COLO829 (cell line): ENCODE data around the gene DLG2.
A peak's percentile ranks its signal among the peaks of the same experiment; 100 is the strongest.

Experiments used
- DNase-seq: peaks from one replicate; pipeline ENCODE4 v3.0.0; 2012; ENCODE audit warnings: low spot score

Gene DLG2

GRCh38 chr11:84091212-84091986 lies 1535.7 kb downstream of the DLG2 start:
- no peak for DNase-seq

GRCh38 chr11:84089072-84090057 lies 1537.8 kb downstream of the DLG2 start:
- peak; percentile 51 for DNase-seq

GRCh38 chr11:84071851-84072250 lies 1555.3 kb downstream of the DLG2 start:
- DNase-seq: no peak

- DNase-seq: no peak
Measured at GRCh38 chr11:84069048-84069447, 1558.1 kb downstream of the DLG2 start.

- no peak for DNase-seq
Measured at GRCh38 chr11:84061726-84062125, 1565.4 kb downstream of the DLG2 start.

- DNase-seq: no peak
Measured at GRCh38 chr11:84056653-84057376, 1570.3 kb downstream of the DLG2 start.

- no peak for DNase-seq
Measured at GRCh38 chr11:84045146-84045545, 1582.0 kb downstream of the DLG2 start.

GRCh38 chr11:84044706-84045105 lies 1582.4 kb downstream of the DLG2 start:
- DNase-seq: no peak

- DNase-seq: no peak
Measured at GRCh38 chr11:84036664-84037194, 1590.4 kb downstream of the DLG2 start.

- DNase-seq: no peak
Measured at GRCh38 chr11:84035645-84036044, 1591.5 kb downstream of the DLG2 start.

- DNase-seq: no peak
Measured at GRCh38 chr11:84034484-84034883, 1592.7 kb downstream of the DLG2 start.

- DNase-seq: no peak
Measured at GRCh38 chr11:84024266-84024665, 1602.9 kb downstream of the DLG2 start.

GRCh38 chr11:84022695-84023094 lies 1604.4 kb downstream of the DLG2 start:
- no peak for DNase-seq

GRCh38 chr11:84022201-84022600 lies 1604.9 kb downstream of the DLG2 start:
- no peak for DNase-seq

- DNase-seq: no peak
Measured at GRCh38 chr11:84021291-84021690, 1605.9 kb downstream of the DLG2 start.

GRCh38 chr11:84019571-84020194 lies 1607.5 kb downstream of the DLG2 start:
- peak; percentile 42 for DNase-seq

GRCh38 chr11:84014539-84014938 lies 1612.6 kb downstream of the DLG2 start:
- no peak for DNase-seq

GRCh38 chr11:84012171-84012826 lies 1614.8 kb downstream of the DLG2 start:
- no peak for DNase-seq

- no peak for DNase-seq
Measured at GRCh38 chr11:84003181-84003580, 1624.0 kb downstream of the DLG2 start.

GRCh38 chr11:83998921-83999320 lies 1628.2 kb downstream of the DLG2 start:
- no peak for DNase-seq

GRCh38 chr11:83990160-83990733 lies 1636.9 kb downstream of the DLG2 start:
- DNase-seq: no peak
